Measurements from ENCODE around the gene ADAMTS3. TPM values are rescaled to one million over a fixed set of nuclear protein-coding genes. Genes with fewer than 3 reads are reported as not detected.

The ADAMTS3 gene
- total and polyA plus RNA-seq, 2 of the 13 experiments (the other 11 are each of a cell fraction or from before 2014, with no cell fraction given): not detected

DNA sequence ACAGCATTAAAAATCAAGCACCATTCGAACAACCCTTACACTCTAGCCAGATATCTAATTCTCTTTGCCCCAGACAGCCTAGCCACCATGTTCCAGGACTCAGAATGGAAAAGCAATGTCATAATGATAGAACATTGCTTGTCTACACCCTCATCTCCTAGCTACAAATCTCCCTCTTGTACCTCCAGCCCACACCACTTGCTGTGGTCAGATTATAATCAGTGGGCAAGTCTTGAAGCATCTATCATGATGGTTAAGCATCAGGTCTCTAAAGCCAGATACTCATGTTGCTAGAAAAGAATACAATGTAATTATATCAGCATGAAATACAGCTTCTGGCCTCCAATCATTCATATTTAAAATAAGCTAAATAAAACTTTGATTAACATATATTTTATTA is 268.9 kb downstream of the ADAMTS3 start:
- no peak overlapping the region for H3K9ac ChIP-seq (ENCODE audit: insufficient read depth, low read depth, low read length)
- H2AFZ ChIP-seq (ENCODE audit: low read length): no peak overlapping the region
- H3K4me2 ChIP-seq (ENCODE audit: low read depth, low read length): no peak overlapping the region
- intact Hi-C loops (cut with micrococcal nuclease; ENCODE audit: unreplicated experiment) (loop anchor here (10.0 kb wide), 1 partner anchor 1695 kb away; no protein-coding TSS in a partner anchor), in situ Hi-C loops (cut with HindIII; ENCODE audit: extremely low pct_ligation_motif_present, low pct_unique_long_range_greater_than_20kb) (loop anchor here (5.0 to 25.0 kb wide), 2 partner anchors 568 to 712 kb away; no protein-coding TSS in a partner anchor)
- H3K4me3 ChIP-seq (replicated peaks in 1 of 3; ENCODE audit: insufficient read depth in 1 of 3, low read depth in 2 of 3, low read length in 3 of 3): no peak overlapping the region
- BruUV-seq (replicated peaks): no TSS peak
- H3K27me3 ChIP-seq (ENCODE audit: control insufficient read depth in 1 of 2, insufficient read depth in 2 of 2, low read length in 2 of 2): no peaks in the 10 kb centered on the region
- ChIA-PET CTCF (ENCODE audit: low intra/inter-chr PET ratio, low total read pairs) (no interaction called here), POLR2A (no interaction called here)
- no peaks in the 10 kb centered on the region for H3K36me3 ChIP-seq (replicated peaks in 1 of 2; ENCODE audit: control insufficient read depth in 1 of 2, insufficient read depth in 2 of 2, low read length in 2 of 2)
- no peaks in the 10 kb centered on the region for H3K9me3 ChIP-seq (ENCODE audit: low read length)
- TF ChIP-seq SRSF1 (optimal IDR thresholded peaks at IDR 0.05; ENCODE audit: low read depth, low read length) (no peak), ZSCAN31 (CRISPR knock-in tag; IDR thresholded peaks at IDR 0.05; ENCODE audit: low read depth) (no peak), TMF1 (CRISPR knock-in tag; IDR thresholded peaks at IDR 0.05; ENCODE audit: low read depth) (no peak), CERS6 (CRISPR knock-in tag; IDR thresholded peaks at IDR 0.05) (no peak), PHF21A (CRISPR knock-in tag; IDR thresholded peaks at IDR 0.05) (no peak), MED8 (CRISPR knock-in tag; IDR thresholded peaks at IDR 0.05; ENCODE audit: insufficient replicate concordance) (no peak)
- ATAC-seq (no peak), FAIRE-seq (no peak), DNase-seq (ENCODE audit: low spot score) (no peak)
- H3K27ac ChIP-seq (ENCODE audit: extremely low read length, insufficient read depth, low read length): no peak overlapping the region
- H3K4me1 ChIP-seq (ENCODE audit: insufficient read depth, low read length): no peaks in the 10 kb centered on the region
- no peaks in the 10 kb centered on the region for H4K20me1 ChIP-seq (ENCODE audit: insufficient read depth, low read length)
- H3K79me2 ChIP-seq (ENCODE audit: insufficient read depth, low read length): no peaks in the 10 kb centered on the region
- WGBS (ENCODE audit: low lambda C conversion rate): 0% methylated on average over 1 of the region's 1 CpG

DNA sequence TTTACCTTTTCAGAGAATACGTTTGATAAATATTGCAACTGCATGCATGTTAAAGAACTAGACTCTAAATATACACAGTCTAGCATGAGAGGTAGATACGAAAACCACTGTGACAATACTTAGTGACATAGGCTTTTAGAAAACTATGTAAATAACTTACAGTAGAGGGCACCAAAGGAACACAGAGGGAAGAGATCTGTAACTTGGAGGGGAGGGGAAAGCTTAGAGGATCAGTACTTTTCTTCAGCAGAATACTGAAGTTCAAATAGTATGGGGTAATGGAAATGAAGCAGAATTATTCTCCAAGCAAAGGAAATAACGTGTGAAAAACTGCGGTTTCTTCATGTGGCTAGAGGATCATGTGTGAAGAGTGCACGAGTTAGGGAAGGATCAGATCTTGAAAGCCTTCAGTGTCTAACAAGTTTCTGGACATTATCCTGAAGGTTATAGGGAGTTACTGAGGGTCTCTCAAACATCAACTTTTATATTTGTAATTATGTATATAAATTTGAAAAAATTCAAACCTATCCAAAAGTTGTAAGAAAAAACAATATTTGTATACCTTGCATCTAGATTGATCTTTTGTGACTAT is 273.0 kb downstream of the ADAMTS3 start:
- Histone ChIP-seq H3K79me2 (ENCODE audit: insufficient read depth, low read length) (no peaks in the 10 kb centered on the region), H3K4me1 (ENCODE audit: insufficient read depth, low read length) (no peaks in the 10 kb centered on the region), H3K4me3 (replicated peaks in 1 of 3; ENCODE audit: insufficient read depth in 1 of 3, low read depth in 2 of 3, low read length in 3 of 3) (no peak overlapping the region), H2AFZ (ENCODE audit: low read length) (no peak overlapping the region), H3K27ac (ENCODE audit: extremely low read length, insufficient read depth, low read length) (no peak overlapping the region), H3K4me2 (ENCODE audit: low read depth, low read length) (no peak overlapping the region), H3K27me3 (ENCODE audit: control insufficient read depth in 1 of 2, insufficient read depth in 2 of 2, low read length in 2 of 2) (no peaks in the 10 kb centered on the region), H3K36me3 (replicated peaks in 1 of 2; ENCODE audit: control insufficient read depth in 1 of 2, insufficient read depth in 2 of 2, low read length in 2 of 2) (no peaks in the 10 kb centered on the region), H4K20me1 (ENCODE audit: insufficient read depth, low read length) (no peaks in the 10 kb centered on the region), H3K9me3 (ENCODE audit: low read length) (no peaks in the 10 kb centered on the region), H3K9ac (ENCODE audit: insufficient read depth, low read depth, low read length) (no peak overlapping the region)
- ATAC-seq: peak; percentile 92
- BruUV-seq (replicated peaks): no TSS peak
- intact Hi-C loops (cut with micrococcal nuclease; ENCODE audit: unreplicated experiment) (no loop called here), in situ Hi-C loops (cut with HindIII; ENCODE audit: extremely low pct_ligation_motif_present, low pct_unique_long_range_greater_than_20kb) (no loop called here)
- ChIA-PET POLR2A (no interaction called here), CTCF (ENCODE audit: low intra/inter-chr PET ratio, low total read pairs) (interaction anchor here (0.7 kb wide), 1 partner anchor 173 kb away, joined by 3 read pairs; no protein-coding TSS in a partner anchor)
- 1% methylated on average over 5 of the region's 5 CpGs for WGBS (ENCODE audit: low lambda C conversion rate)
- peak; percentile 18 for FAIRE-seq
- DNase-seq (ENCODE audit: low spot score): peak; percentile 20
- TF ChIP-seq AGO1 (IDR thresholded peaks at IDR 0.05; ENCODE audit: low read depth, low read length, poor library complexity, severe bottlenecking) (no peak), ARID2 (CRISPR knock-in tag; IDR thresholded peaks at IDR 0.05; ENCODE audit: borderline replicate concordance) (no peak), FOXA1 (IDR thresholded peaks at IDR 0.05) (no peak), FOXA1 (CRISPR knock-in tag; IDR thresholded peaks at IDR 0.05) (0 out of 2 replicates have a peak, but pooled peaks have one; percentile 31), TEAD3 (CRISPR knock-in tag; optimal IDR thresholded peaks at IDR 0.05; ENCODE audit: borderline replicate concordance) (peak; percentile 89), CC2D1A (CRISPR knock-in tag; IDR thresholded peaks at IDR 0.05) (no peak), STAG1 (CRISPR knock-in tag; IDR thresholded peaks at IDR 0.05) (peak; percentile 58), HMGA1 (CRISPR knock-in tag; conservative IDR thresholded peaks at IDR 0.05) (no peak)
- TF ChIP-seq, protein P1, sequence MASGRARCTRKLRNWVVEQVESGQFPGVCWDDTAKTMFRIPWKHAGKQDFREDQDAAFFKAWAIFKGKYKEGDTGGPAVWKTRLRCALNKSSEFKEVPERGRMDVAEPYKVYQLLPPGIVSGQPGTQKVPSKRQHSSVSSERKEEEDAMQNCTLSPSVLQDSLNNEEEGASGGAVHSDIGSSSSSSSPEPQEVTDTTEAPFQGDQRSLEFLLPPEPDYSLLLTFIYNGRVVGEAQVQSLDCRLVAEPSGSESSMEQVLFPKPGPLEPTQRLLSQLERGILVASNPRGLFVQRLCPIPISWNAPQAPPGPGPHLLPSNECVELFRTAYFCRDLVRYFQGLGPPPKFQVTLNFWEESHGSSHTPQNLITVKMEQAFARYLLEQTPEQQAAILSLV (CRISPR knock-in tag; IDR thresholded peaks at IDR 0.05; ENCODE audit: borderline replicate concordance): no peak
- TF ChIP-seq, protein P2, sequence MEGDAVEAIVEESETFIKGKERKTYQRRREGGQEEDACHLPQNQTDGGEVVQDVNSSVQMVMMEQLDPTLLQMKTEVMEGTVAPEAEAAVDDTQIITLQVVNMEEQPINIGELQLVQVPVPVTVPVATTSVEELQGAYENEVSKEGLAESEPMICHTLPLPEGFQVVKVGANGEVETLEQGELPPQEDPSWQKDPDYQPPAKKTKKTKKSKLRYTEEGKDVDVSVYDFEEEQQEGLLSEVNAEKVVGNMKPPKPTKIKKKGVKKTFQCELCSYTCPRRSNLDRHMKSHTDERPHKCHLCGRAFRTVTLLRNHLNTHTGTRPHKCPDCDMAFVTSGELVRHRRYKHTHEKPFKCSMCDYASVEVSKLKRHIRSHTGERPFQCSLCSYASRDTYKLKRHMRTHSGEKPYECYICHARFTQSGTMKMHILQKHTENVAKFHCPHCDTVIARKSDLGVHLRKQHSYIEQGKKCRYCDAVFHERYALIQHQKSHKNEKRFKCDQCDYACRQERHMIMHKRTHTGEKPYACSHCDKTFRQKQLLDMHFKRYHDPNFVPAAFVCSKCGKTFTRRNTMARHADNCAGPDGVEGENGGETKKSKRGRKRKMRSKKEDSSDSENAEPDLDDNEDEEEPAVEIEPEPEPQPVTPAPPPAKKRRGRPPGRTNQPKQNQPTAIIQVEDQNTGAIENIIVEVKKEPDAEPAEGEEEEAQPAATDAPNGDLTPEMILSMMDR (CRISPR knock-in tag; IDR thresholded peaks at IDR 0.05): peak; percentile 69

Data from HepG2 (cell line).